OCI-LY3 (cell line): ENCODE results near the gene CDH15.
"Not testable (repeated sequence)": the region's sequence is repeated elsewhere in the genome, so short reads cannot be mapped to it uniquely, and the experiment has no call there.

ENCODE experiments used
- H2AFZ ChIP-seq: fragments of 200-600, 300-600 bp; shearing (Covaris generic); 2 replicates; pipeline ENCODE4 v1.6.0; 2014; ENCODE audit warnings: antibody characterized with exemption, low read depth, low read length
- H3K27ac ChIP-seq: fragments of 200-600, 300-600 bp; sonication (generic); 2 replicates; pipeline ENCODE4 v1.5.1; 2014; ENCODE audit warnings: mild to moderate bottlenecking, low read length, moderate library complexity, mixed read lengths
- H3K27me3 ChIP-seq: fragments of 200-600, 300-600 bp; sonication (generic); 2 replicates; pipeline ENCODE4 v1.6.1; 2014; ENCODE audit warnings: low read depth, low read length, mixed read lengths
- H3K36me3 ChIP-seq: fragments of 200-600, 300-600 bp; sonication (generic); replicated peaks from 2 replicates; pipeline ENCODE3; 2014; ENCODE audit warnings: low read depth, low read length, mixed read lengths
- H3K4me1 ChIP-seq: fragments of 300-600, 200-600 bp; sonication (generic); 2 replicates; pipeline ENCODE4 v1.6.1; 2014; ENCODE audit warnings: low read length, mixed read lengths
- H3K4me2 ChIP-seq: fragments of 200-600, 300-600 bp; sonication (generic); 2 replicates; pipeline ENCODE4 v1.6.1; 2014; ENCODE audit warnings: low read length, mixed read lengths
- H3K4me3 ChIP-seq: fragments of 300-600, 200-600 bp; sonication (generic); 2 replicates; pipeline ENCODE4 v1.5.1; 2014; ENCODE audit warnings: antibody characterized with exemption, mild to moderate bottlenecking, low read length, moderate library complexity
- H3K79me2 ChIP-seq: fragments of 300-600, 200-600 bp; shearing (Covaris generic); 2 replicates; pipeline ENCODE4 v1.6.1; 2014; ENCODE audit warnings: mild to moderate bottlenecking, low read length, mixed read lengths
- H3K9ac ChIP-seq: fragments of 300-600, 200-600 bp; shearing (Covaris generic); 2 replicates; pipeline ENCODE4 v1.6.0; 2014; ENCODE audit warnings: mild to moderate bottlenecking, low read length, moderate library complexity
- H3K9me3 ChIP-seq: fragments of 200-600, 300-600 bp; shearing (Covaris generic); 2 replicates; pipeline ENCODE4 v1.6.1; 2014; ENCODE audit warnings: low read length, mixed read lengths; ENCODE audit not compliant: insufficient read depth
- H4K20me1 ChIP-seq: fragments of 200-600, 300-600 bp; sonication (generic); 2 replicates; pipeline ENCODE4 v1.6.1; 2016; ENCODE audit warnings: low read length, mixed read lengths; ENCODE audit not compliant: insufficient read depth
- CTCF ChIP-seq: fragments of 200-600, 300-600 bp; sonication (generic); IDR thresholded peaks from 2 replicates; pipeline ENCODE4 v1.5.1; 2014; ENCODE audit warnings: antibody characterized with exemption, low read length, low read depth
- EZH2phosphoT487 ChIP-seq: fragments of 200-600 bp; shearing (Covaris generic); IDR thresholded peaks from 2 replicates; pipeline ENCODE4 v1.6.1; 2018; ENCODE audit warnings: antibody characterized with exemption, mixed run types, low read depth

Gene CDH15

DNA sequence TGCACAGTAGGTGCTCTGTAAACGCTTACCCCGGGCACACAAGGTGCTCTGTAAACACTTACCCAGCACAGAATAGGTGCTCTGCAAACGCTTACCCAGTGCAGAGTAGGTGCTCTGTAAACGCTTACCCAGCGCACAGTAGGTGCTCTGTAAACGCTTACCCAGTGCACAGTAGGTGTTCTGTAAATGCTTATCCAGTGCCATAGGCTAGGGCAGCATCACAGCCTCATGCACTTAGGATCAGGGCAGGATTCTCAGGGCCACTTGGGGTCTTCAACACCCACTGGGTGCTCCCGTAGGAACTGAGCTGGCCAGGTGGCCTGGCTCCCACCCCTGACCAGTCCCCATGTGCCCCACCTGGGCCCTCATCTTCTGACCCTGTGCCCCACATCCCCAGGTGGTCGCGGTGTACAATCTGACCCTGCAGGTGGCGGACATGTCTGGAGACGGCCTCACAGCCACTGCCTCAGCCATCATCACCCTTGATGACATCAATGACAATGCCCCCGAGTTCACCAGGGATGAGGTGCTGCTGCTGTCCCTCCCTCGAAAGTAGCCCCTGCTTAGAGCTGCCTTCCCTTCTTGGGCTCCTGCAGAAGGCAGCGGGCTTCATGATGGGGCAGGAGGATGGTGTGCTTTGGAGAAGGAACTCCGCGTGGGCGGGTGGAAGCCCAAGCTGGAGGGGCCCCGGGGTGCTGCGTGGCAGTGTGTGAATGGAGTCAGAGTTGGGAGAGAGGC is 15.7 kb downstream of the CDH15 start:
- H2AFZ ChIP-seq = no peak overlapping the region
- TF ChIP-seq EZH2phosphoT487 = no peak
- no peak for TF ChIP-seq CTCF
- H3K4me2 ChIP-seq = no peak overlapping the region
- no peaks in the 10 kb centered on the region for H3K9me3 ChIP-seq
- no peaks in the 10 kb centered on the region for H3K79me2 ChIP-seq
- no peaks in the 10 kb centered on the region for H4K20me1 ChIP-seq
- no peak overlapping the region for H3K4me3 ChIP-seq
- no peaks in the 10 kb centered on the region for H3K36me3 ChIP-seq
- H3K27me3 ChIP-seq = no peaks in the 10 kb centered on the region
- no peak overlapping the region for H3K9ac ChIP-seq
- H3K27ac ChIP-seq = no peak overlapping the region
- H3K4me1 ChIP-seq = no peaks in the 10 kb centered on the region

DNA sequence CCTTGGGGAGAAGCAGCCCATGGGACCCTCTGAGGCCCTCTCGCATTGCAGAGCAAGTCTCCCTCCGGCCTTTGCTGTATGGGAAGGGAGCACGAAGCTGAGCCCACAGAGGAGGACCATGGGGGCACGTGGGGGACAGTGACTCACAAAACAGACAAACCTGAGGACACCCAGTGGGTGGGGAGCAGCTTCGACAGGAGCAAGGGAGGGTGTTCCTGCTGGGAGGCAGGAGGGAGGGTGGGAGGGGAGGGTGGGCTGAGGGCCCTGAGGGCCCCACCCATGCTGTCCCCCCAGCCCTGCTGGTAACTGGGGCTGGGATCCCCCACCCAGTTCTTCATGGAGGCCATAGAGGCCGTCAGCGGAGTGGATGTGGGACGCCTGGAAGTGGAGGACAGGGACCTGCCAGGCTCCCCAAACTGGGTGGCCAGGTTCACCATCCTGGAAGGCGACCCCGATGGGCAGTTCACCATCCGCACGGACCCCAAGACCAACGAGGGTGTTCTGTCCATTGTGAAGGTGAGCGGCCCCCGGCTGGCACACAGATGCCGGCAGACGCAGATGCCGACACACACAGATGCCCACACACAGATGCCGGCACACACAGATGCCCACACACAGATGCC is 16.3 kb downstream of the CDH15 start:
- Histone ChIP-seq H3K27ac (no peak overlapping the region), H3K4me1 (no peaks in the 10 kb centered on the region), H3K4me3 (no peak overlapping the region), H4K20me1 (no peaks in the 10 kb centered on the region), H3K27me3 (no peaks in the 10 kb centered on the region), H3K9ac (no peak overlapping the region), H3K4me2 (no peak overlapping the region), H3K9me3 (no peaks in the 10 kb centered on the region), H3K79me2 (no peaks in the 10 kb centered on the region), H2AFZ (no peak overlapping the region), H3K36me3 (no peaks in the 10 kb centered on the region)
- TF ChIP-seq CTCF = no peak
- no peak for TF ChIP-seq EZH2phosphoT487

DNA sequence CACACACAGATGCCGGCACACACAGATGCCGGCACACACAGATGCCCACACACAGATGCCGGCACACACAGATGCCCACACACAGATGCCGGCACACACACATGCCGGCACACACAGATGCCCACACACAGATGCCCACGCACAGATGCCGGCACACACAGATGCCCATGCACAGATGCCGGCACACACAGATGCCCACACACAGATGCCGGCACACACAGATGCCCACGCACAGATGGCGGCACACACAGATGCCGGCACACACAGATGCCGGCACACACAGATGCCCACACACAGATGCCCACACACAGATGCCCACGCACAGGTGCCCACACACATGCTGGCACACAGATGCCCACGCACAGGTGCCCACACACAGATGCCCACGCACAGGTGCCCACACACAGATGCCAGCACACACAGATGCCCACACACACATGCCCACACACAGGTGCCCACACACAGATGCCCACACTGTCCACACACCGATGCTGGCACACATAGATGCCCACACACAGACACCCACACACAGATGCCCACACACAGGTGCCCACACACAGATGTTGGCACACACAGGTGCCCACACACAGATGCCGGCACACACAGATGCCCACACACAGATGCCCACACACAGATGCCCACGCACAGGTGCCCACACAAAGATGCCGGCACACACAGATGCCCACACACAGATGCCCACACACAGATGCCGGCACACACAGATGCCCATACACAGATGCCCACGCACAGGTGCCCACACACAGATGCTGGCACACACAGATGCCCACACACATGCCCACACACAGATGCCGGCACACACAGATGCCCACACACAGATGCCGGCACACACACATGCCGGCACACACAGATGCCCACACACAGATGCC is 17.2 kb downstream of the CDH15 start:
- not testable (repeated sequence) for H3K9ac ChIP-seq, H4K20me1 ChIP-seq, H3K27me3 ChIP-seq, H3K27ac ChIP-seq, H3K4me2 ChIP-seq, H3K9me3 ChIP-seq, H3K4me1 ChIP-seq, H2AFZ ChIP-seq, H3K36me3 ChIP-seq, H3K4me3 ChIP-seq, H3K79me2 ChIP-seq

GRCh38 chr16:89189358-89190025 is 17.9 kb downstream of the CDH15 start:
- H2AFZ ChIP-seq = no peak overlapping the region
- H3K9me3 ChIP-seq = no peaks in the 10 kb centered on the region
- no peaks in the 10 kb centered on the region for H3K4me1 ChIP-seq
- H3K27ac ChIP-seq = no peak overlapping the region
- H4K20me1 ChIP-seq = no peaks in the 10 kb centered on the region
- H3K36me3 ChIP-seq = no peaks in the 10 kb centered on the region
- H3K9ac ChIP-seq = no peak overlapping the region
- TF ChIP-seq CTCF = no peak
- no peak for TF ChIP-seq EZH2phosphoT487
- H3K27me3 ChIP-seq = no peaks in the 10 kb centered on the region
- H3K79me2 ChIP-seq = no peaks in the 10 kb centered on the region
- H3K4me2 ChIP-seq = no peak overlapping the region
- H3K4me3 ChIP-seq = no peak overlapping the region
